Pancreas (tissue), 10 donors: ENCODE data around the gene NPPC. TPM values are rescaled to one million over a fixed set of nuclear protein-coding genes. Genes with fewer than 3 reads are reported as not detected.

ENCODE experiments used
- ATAC-seq, 4 donors: fragments of 200-7000 bp; cut with Tn5 transposase; one replicate each; pipeline versions ENCODE4 v1.8.0 to v1.9.1; 2020; ENCODE audit warnings: mild to moderate bottlenecking in 4 of 4, moderate library complexity in 4 of 4
- DNase-seq, 6 donors: peaks; one replicate each; pipeline ENCODE4 v3.0.0-alpha.2; 2020
- FAIRE-seq: peaks from 2 replicates; lab custom pipeline; 2012; peaks lifted over from hg19 to GRCh38; lab: Jason Lieb, UNC
- H3K27ac ChIP-seq, 4 donors: fragments of 200-600 bp; sonication (generic); 1 replicate in 3 of 4; 2 replicates in 1 of 4; pipeline versions ENCODE4 v1.5.0 to v1.8.0; 2020
- H3K27me3 ChIP-seq, 4 donors: fragments of 200-600 bp; one replicate each; pipeline ENCODE4 v1.8.0; 2021
- H3K36me3 ChIP-seq, 3 donors: fragments of 200-600 bp; sonication (generic) in 1 of 3; one replicate each; pipeline versions ENCODE4 v1.5.0 to v1.8.0; 2020 to 2021
- H3K4me1 ChIP-seq, 3 donors: fragments of 200-600 bp; one replicate each; pipeline ENCODE4 v1.8.0; 2021
- H3K4me3 ChIP-seq, 4 donors: fragments of 200-600 bp; sonication (generic) in 2 of 4; one replicate each; pipeline versions ENCODE4 v1.5.0 to v1.8.0; 2020 to 2021
- H3K9me3 ChIP-seq, 4 donors: fragments of 200-600 bp; one replicate each; pipeline ENCODE4 v1.8.0; 2021
- CTCF ChIP-seq, 4 donors: fragments of 200-600 bp; sonication (generic) in 3 of 4; IDR thresholded peaks; one replicate each; pipeline versions ENCODE4 v1.5.0 to v1.8.0; 2021; ENCODE audit warnings: antibody characterized with exemption in 4 of 4
- WGBS, 2 donors: extraction: QIAGEN DNeasy Blood & Tissue Kit; methylation state at CpG; one replicate each; pipeline ENCODE4 v1.1.7; 2013; 5-methylcytosine and 5-hydroxymethylcytosine counted together
- intact Hi-C, 3 donors: fragments of 100-400 bp; cut with DNase I; formaldehyde crosslinking; loops; one replicate each; pipeline versions ENCODE4 v1.11.1 to v1.14.2; 2022
- microRNA-seq, 2 donors: library from miRNA; unstranded; fragments of <30 nt; microRNA quantifications; one replicate each; pipeline versions ENCODE4 to v1.1.0, GENCODE V29; 2019 to 2020
- polyA plus RNA-seq, 2 donors: library from polyadenylated mRNA; stranded (reverse); fragments of 200-250 nt; gene quantifications; one replicate each; pipeline ENCODE4 v1.2.3, GENCODE V29; 2013
- total RNA-seq, 6 donors: library from RNA; stranded (reverse); fragmentation: NEBNext Ultra II Directional in 4 of 6; extraction: Animal tissue kit (Norgen Biotek cat#: 25700) in 4 of 6; gene quantifications; one replicate each; pipeline versions ENCODE4 v1.2.1 to v1.2.4, GENCODE V29; 2021 to 2023
- donor health status: healthy with polysubstance abuse.
- donor health status: DM: no; HTN: no; CAD: no; lungs with moderate emphysema.
- donor health status: DM: no; HTN: no; CAD: no.
- donor health status: control.
- donor health status: control.
- donor health status: Bipolar disorder and iron deficiency.
- donor health status: DM: yes; HTN: yes; CAD: no.
- donor health status: DM: no; HTN: no; CAD: no.
- donor health status: DM: no; HTN: no; CAD: no.
- donor health status: DM: yes; HTN: yes; CAD: no.

NPPC gene
- total and polyA plus RNA-seq, 8 donors = 0.26 TPM; not detected in 7

GRCh38 chr2:231879216-231879615 lies 47.0 kb downstream of the NPPC start:
- no peak for FAIRE-seq
- H3K4me3 ChIP-seq = no peak overlapping the region
- H3K4me1 ChIP-seq = no peaks in the 10 kb centered on the region
- H3K36me3 ChIP-seq = no peaks in the 10 kb centered on the region
- no peak for ATAC-seq
- H3K9me3 ChIP-seq = no peaks in the 10 kb centered on the region
- no peaks in the 10 kb centered on the region for H3K27me3 ChIP-seq
- no peak for DNase-seq
- H3K27ac ChIP-seq = no peak overlapping the region
- no peak for TF ChIP-seq CTCF (IDR thresholded peaks at IDR 0.05)
- 84 to 85% methylated on average over 7 of the region's 7 CpGs for WGBS, 2 donors
- intact Hi-C loops = no loop called here

GRCh38 chr2:231877533-231878456 lies 48.4 kb downstream of the NPPC start:
- peak in 4 of 6 donors; percentile 16 to 44 (median 40) for DNase-seq
- no peaks in the 10 kb centered on the region for H3K9me3 ChIP-seq
- peaks cover 0 to 7% (median 0%) of the 10 kb centered on the region in 4 donors for H3K27me3 ChIP-seq
- intact Hi-C loops = no loop called here
- no peak overlapping the region for H3K4me3 ChIP-seq
- TF ChIP-seq CTCF (IDR thresholded peaks at IDR 0.05) = no peak
- peak in 3 of 4 donors; percentile 65 to 89 (median 75) for ATAC-seq
- H3K4me1 ChIP-seq = no peaks in the 10 kb centered on the region
- WGBS, 2 donors = 70 to 73% methylated on average over 15 of the region's 15 CpGs
- no peak for FAIRE-seq
- H3K36me3 ChIP-seq = no peaks in the 10 kb centered on the region
- peak overlapping the region in 2 of 4 donors; percentile 37 to 41 for H3K27ac ChIP-seq

GRCh38 chr2:231874944-231875343 lies 51.3 kb downstream of the NPPC start:
- DNase-seq (no peak), ATAC-seq (no peak), FAIRE-seq (no peak)
- Histone ChIP-seq H3K27ac (no peak overlapping the region), H3K36me3 (no peaks in the 10 kb centered on the region), H3K4me3 (no peak overlapping the region), H3K4me1 (no peaks in the 10 kb centered on the region), H3K9me3 (no peaks in the 10 kb centered on the region), H3K27me3 (peaks cover 0 to 8% (median 0%) of the 10 kb centered on the region in 4 donors)
- intact Hi-C loops = no loop called here
- TF ChIP-seq CTCF (IDR thresholded peaks at IDR 0.05) = no peak
- WGBS, 2 donors = 72 to 92% methylated on average over 1 of the region's 1 CpG

Small RNA genes lying within 50 kb of the gene (microRNA-seq; reads per million reads assigned to microRNA genes)
- gene MIR1471 = 0 reads per million in 2 donors

Other genes starting within 250 kb of the NPPC start
- gene PTMA, start 217.9 kb downstream of the NPPC start, total RNA-seq = 100 to 1,000 TPM; 319 to 600 (median 503) TPM
- gene PTMA, start 217.9 kb downstream of the NPPC start, polyA plus RNA-seq = 100 to 1,000 TPM; 627 to 751 TPM
- 10 to 100 TPM in 1 of 6 donors, 1 to 10 TPM in 5; 5.6 to 11.9 (median 7.0) TPM for gene PDE6D, start 145.1 kb downstream of the NPPC start, total RNA-seq
- 10 to 100 TPM in 1 of 2 donors, 1 to 10 TPM in 1; 8.9 to 14.0 TPM for gene PDE6D, start 145.1 kb downstream of the NPPC start, polyA plus RNA-seq
- 10 to 100 TPM in 3 of 6 donors, 1 to 10 TPM in 3; 7.9 to 18.9 (median 10.1) TPM for gene COPS7B, start 140.0 kb downstream of the NPPC start, total RNA-seq
- 10 to 100 TPM; 16.8 to 22.5 TPM for gene COPS7B, start 140.0 kb downstream of the NPPC start, polyA plus RNA-seq
- gene DIS3L2, start 35.3 kb upstream of the NPPC start, total RNA-seq = 10 to 100 TPM; 13.0 to 24.0 (median 16.1) TPM
- 10 to 100 TPM; 17.1 to 23.4 TPM for gene DIS3L2, start 35.3 kb upstream of the NPPC start, polyA plus RNA-seq